GM04503 (cell line): Measurements from ENCODE around the gene MEIS1.
A peak's percentile ranks its signal among the peaks of the same experiment; 100 is the strongest.
"Not testable (repeated sequence)": the region's sequence is repeated elsewhere in the genome, so short reads cannot be mapped to it uniquely, and the experiment has no call there.

ENCODE experiments used
- DNase-seq: peaks from one replicate; pipeline ENCODE4 v3.0.0-alpha.2; 2012; ENCODE audit warnings: low read depth

MEIS1 gene

DNA sequence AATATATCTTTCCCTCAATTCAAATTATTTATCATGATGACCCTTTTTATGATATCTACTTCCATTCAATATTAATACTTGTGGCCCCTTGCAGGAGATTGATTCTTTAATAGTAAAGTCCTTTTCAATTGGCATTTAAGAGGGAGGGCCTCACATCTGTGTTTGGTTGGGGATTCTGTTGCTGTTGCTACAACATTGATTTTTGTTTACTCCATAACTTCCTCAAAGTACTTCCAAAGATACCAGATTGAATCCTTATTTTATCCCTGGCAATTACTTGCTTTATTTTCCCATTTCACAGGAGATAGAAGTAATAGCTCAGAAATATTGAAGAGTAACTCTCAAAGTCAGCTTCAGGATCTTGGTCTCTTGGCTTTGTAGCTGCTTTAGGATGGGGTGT is 32.8 kb downstream of the MEIS1 start:
- no peak for DNase-seq

DNA sequence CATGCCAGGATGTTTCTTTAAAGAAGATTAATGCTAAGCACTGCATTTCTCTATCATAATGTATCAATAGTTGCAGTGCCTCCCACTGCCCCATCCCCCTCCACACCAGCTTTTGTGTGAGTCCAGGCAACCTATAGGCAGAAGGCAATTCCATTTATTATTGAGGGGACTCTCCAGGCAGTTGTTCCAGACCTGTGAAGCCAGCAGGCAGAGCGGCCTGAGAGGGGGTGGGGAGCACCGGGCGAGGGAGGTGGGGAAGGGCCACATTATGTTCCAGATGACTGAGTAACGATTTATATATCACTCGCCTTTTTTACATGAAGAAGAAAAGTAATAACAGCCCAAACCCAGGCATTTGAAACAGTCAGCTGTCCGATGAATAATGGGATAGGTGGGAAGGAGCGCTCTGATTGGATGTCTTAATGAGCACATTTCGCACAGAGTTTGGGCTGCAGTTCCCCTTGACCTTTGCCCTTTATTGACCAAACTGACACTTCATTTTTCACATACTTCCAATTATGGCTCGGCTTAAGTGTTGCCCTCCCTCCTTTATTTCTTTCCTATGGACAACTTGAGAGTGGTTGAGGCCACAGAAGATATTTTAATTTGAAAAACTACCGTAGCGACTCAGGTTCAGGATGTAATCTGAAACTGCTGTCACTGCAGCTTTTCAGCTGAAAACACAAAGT is 34.4 kb downstream of the MEIS1 start:
- no peak for DNase-seq

DNA sequence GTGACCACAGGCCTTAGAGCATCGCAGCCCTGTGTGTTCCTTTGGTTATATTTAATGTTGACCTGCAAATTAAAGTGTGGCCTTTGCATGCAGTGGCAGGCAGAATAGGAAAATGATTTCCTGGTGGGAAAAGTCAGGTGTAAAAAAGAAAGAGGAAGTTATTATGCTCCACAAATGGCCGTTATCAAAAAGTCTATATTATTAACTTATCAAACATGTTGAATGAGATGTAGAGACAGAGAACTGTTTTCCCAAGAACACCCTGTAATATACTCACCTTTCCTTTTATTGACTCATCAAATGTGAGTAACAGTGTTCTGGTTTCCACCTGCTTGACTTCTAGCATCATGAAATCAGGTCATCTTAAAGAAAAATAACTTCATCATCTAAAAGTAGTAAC is 35.3 kb downstream of the MEIS1 start:
- no peak for DNase-seq

DNA sequence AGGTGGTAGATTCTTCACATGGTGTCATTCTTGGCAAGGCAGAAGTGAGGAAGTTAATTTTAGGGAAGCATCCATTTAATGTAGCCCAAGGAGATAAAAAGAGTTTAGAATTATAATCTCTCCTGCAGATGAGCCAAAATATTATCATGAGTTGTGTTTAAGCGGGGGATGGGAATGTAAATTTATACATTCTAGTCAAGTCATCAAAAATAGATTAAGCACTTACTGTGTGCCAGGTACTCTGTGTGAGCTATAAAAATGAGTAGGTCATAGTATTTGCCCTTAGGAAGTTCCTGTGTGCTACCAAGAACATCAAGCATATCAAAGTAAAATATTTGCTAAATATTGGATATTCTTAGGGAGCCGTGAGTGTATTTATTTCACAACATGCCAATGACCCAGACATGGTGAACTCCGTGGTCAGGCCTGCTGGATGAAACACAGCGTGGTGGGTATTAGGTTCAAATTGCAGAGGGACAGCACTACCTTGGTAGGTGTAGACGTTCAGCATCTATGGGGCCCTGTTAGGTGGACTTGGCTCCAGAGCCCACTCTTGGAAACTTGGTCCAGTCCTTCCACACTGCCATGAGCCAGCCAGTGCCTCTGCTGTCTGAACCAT is 37.4 kb downstream of the MEIS1 start:
- no peak for DNase-seq

DNA sequence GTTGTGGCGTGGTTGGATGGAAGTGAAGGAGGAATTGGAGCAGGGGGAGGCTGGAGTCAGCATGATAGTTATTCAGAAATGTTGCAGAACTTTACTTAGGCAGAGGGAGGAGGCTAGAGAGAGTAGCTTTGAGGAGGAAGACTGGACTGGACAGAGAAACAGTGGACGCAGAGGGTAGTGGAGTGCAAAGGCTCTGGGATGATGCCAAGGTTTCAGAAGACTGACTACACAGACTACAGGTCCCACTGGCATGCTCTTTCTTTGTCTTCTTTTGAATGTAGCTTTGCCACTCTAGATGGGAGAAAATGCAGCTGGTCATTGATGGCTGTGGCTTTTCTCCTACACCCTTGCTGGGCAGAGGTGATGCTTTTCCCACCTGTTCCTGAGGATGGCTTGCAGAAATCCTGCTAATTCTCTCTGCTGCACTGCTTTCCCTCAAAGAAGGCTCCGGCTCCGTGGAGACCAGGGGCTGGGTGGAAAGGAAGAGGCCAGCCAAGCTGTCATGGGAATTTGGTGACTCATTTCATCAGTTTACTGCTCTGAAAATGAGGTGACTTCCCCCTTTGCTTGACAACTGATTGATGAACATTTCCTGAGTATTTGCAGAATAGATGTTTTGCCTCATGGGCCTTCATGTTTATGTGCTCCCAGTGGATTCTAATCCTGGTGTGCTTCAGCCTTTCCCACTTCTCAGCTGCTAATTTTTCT is 42.4 kb downstream of the MEIS1 start:
- no peak for DNase-seq

DNA sequence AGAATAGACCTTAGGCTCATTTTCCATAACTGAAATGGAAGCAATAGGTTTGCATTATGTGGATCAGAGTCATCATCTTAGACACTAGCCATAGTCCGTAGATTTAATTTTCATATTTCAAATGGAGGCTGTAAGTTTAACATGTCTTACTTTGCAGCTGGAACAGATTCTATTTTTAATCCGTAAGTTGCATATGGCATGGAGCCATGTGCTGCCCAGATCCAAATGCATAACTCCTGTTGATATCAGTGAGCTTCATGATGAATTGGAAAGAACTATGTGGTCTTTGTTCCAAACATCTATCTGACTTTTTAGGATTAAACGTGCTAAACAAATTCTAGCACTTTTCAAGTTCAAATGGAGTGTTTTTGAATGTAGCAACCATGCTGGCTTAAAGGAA is 43.4 kb downstream of the MEIS1 start:
- no peak for DNase-seq

DNA sequence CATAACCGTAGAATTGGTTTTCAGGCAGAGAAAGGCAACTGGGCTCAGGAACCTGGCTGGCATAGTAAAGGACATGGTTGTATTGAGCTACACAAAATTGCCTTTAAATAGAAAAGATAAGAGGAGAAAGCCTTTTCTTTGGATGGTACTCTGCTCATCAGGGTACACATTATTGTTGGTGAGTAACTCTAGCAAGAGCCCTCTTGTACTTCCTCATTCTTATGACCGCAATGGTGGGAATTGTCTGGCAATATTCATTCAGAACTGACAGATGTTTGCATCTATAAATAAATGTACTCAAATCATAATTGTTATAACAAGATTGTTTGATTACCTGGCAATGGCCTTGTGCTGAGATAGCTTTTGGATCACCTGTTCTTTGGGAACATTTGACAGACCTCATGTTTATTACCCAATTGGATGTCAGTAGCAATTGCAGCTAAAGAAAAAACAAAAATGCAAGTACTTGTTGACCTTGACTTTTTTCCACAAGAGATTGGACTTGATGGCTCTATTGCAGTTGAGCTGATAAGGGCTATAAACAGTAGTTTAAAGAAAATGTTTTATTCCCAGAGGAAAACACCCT is 43.9 kb downstream of the MEIS1 start:
- DNase-seq, result no peak

DNA sequence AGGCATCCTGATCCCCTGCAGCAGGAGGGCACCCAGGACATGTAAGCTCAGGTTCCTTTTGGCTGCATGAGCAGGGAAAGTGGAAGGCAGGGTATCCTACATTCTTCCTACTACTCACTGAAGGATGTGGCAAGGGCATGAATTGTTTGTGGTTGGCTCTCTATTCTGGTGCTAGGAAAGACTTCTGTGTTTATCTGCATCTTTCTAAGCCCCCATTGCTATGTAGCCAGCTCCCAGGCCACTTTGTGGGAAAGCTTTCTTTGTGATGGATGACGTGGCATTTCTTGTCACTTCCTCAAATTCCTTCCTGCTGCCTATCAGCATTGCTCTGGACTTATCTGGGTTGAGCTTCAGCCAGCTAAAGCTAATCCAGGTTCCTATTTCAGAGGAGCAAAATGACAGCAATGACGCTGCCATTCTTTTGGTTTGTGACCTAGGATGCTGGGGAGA is 46.2 kb downstream of the MEIS1 start:
- peak; percentile 9 for DNase-seq

DNA sequence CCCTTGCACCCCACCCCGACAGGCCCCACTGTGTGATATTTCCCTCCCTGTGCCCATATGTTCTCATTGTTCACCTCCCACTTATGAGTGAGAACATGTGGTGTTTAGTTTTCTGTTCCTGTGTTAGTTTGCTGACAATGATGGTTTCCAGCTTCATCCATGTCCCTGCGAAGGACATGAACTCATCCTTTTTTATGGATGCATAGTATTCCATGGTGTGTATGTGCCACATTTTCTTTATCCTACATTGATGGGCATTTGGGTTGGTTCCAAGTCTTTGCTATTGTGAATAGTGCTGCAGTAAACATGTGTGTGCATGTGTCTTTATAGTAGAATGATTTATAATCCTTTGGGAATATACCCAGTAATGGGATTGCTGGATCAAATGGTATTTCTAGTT is 50.3 kb downstream of the MEIS1 start:
- not testable (repeated sequence) for DNase-seq

DNA sequence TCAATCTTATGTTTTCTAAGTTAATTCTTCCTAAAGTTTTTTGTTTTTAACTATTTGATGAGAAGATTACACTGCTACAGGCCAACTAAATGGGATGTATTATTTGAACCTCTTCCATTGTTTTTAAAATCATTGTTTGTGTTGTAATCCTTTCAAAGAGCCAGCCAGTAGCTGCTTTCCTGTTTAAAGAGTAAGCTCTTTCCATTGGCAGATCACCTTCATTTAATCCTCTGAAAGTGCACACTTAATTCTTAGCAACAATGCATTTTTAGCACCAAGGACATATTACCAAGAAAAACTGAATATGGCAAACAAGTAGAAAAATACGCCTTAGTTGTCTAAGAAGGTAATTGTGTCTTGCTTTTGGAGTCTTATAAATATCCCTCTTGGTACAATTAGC is 54.0 kb downstream of the MEIS1 start:
- DNase-seq, result no peak

DNA sequence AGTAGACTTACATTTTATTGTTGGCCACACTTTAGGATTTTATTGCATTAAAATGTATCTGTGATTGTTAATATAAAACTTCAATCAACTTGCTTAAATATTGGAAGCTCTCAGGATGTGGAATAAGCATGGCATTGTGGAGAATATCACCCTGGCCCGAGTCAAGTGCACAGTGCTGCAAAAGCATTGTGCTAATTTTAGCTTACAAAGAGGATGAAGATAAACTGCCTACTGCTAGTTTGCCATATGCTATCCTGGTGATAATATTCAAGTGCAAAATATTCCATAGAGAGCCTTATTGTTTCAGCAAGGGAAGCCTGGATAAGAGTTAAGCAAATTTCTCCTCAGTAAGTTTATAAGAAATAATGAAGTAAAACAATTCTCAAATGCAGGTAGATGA is 54.5 kb downstream of the MEIS1 start:
- no peak for DNase-seq

DNA sequence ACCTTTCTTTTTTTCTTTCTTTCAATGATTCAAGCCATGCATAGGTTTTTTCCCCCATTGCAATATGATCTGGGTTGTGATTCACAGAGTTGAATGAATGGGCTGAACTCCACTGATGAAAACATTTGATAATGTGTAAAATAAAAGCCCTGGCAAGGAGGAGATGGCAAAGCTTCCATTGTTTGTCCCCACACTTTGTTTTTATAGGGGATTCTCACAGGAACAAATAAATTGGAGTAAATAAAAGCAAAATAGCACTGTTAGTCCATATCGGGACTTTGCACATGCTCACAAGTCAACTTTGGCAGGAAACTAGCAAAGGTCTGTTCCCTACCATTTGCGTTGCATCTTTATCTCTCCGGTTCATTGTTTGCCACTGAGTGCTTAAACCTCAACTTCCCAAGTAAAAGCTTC is 55.7 kb downstream of the MEIS1 start:
- no peak for DNase-seq

DNA sequence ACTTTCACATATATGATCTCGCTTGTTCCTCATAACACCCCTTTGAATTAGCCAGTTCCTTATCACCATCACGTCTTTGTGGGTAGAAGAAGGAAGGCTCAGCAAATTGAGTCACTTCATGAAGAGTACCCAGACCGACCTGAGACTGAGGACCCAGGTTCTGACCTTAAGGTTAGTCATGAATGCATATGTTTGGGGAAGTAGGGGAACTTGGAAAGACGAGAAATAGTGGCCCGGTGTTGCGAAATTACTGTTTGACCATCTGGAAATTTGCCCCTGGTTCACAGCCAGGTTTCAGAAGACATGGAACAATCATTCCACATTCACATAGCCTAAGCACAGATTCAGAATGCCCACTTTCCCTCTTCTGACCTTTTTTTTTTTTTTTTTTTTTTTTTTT is 59.8 kb downstream of the MEIS1 start:
- DNase-seq, result no peak

DNA sequence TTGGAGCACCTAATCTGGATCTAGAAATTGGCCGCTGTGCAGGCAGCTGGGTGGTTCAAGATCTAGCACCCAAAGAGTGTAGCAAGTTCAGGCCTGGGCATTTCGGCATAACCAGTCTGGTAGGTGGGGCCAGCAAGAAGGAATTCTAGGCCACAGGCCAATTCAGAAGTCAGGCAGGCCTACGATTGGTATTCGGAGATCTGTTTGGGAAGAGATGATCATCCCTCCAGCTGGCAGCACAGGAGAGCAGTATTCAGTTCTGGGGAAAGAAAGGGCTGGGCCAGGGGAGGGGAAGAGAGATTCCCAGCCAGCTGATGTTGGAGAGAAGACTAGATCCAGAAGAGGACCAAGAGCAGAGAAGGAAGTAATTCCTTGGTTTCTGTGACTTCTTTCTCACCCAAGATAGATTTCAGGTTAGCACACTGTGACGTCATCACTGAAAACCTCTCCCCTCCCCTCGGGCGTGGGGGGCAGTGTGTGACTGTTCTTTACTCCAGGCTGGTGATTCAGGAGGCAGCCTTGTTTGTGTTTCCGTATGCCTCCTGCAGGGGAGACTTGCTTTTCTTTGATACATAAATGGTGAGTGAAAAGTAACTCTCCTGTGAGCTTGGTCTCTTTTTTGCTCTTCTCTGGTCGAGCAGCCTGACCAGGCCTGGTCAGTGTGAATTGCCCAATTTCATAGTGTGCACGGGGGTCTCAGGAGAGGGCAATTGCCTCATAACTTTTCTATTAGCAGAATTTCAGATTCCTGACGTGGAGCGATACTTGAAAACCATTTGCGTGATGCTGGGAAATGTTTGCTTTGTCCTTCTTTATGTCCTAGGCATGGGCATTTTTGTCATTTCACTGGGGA is 61.1 kb downstream of the MEIS1 start:
- DNase-seq, result peak; percentile 53

DNA sequence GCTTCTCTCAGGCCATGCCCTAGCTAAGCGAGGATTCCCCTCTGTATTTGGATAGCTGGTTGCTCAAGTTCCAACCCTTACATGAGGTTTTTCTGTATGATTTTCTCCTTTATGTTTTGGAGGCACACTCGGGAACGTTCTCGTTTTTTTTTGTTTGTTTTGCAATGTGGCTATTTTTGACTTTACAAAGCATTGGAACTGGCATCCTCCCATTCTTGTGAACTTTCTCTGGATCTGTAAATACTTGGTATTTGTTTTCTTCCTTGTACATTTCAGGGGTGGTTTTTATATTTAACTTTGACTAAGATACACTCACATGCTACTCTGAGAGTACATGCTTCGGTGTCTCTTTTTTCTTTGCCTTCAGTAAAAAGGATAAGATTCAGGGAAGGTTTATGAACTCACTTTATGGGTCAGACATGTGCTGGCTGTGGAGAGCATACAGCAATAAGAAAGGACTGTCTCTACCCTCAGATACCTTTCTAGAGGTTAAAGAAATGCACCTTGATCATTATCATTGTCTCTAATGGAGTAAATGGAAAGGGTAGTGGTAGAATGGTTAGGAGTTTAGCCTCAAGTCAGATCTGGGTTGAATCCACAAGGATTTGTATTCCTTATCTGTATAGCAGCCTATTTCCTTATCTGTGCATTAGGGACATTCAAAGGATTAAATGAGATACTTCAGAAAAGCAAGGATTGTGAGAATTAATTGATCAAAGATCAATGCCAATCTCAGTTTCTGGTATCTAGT is 61.9 kb downstream of the MEIS1 start:
- DNase-seq, result no peak

DNA sequence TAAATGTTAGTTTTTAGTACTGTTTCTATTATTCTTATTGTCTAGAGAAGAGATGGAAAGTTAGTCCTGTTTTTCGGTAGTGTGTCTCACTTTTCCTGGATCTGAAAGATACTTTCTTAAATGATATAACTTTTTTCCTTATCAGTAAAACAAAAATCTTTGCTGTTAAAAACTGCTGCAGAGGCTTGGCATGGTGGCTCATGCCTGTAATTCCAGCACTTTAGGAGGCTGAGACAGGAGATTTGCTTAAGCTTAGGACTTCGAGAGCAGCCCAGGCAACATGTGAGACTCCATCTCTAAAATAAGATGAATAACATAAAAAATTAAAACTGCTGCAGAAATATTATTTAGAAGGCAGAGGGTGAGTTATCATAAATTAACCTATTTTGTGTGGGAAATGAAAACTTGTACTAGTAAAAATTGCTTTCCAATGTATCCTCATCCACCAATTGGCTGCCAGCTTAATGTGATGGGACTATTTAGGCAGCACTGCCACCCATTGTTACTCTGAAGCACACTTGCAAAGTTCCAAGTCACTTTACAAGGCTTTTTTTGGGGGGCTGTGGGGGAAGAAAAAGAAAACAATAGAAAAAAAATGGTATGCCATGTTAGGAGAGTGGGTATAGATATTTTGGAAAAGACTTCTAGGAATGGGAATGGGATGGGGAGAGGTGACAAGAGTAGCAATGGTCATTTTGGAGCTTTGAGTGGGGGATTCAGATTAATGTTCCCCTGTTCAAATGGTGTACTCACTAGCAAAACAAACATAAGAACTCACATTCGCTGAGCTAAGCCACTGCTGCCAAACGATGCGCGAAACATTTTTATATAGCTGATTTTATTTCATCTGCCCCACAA is 62.7 kb downstream of the MEIS1 start:
- no peak for DNase-seq

DNA sequence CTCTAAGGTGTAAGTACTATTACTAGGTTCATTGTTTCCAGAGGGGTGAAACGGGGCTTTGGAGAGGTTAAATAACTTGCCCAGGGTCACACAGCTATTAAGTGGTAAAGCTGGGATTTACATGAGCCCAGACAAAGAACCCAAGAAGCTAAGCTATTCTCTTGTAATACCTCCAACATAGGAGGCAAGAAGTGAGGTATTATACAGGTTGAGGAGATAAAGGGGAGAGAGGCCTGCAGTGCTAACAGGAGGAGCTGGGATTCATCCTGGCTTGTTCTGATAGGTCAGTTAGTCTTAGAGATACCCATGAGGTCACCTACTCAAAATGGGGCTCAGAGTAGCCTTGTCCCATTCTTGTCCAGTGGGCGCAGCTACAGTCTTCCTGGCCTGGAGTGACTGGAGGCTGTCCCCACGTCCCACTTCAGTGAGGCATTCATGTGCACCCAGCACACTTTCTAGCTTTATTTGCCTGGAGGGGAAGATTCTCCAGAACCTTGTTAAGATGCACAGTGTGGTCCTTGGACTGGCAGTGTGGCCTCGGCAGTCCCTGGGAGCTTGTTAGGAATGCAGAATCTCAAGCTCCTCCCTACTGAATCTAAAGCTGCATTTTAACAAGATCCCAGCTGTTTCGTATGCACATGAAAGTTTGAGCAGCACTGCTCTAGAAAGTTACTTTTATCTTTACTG is 63.5 kb downstream of the MEIS1 start:
- DNase-seq, result no peak

DNA sequence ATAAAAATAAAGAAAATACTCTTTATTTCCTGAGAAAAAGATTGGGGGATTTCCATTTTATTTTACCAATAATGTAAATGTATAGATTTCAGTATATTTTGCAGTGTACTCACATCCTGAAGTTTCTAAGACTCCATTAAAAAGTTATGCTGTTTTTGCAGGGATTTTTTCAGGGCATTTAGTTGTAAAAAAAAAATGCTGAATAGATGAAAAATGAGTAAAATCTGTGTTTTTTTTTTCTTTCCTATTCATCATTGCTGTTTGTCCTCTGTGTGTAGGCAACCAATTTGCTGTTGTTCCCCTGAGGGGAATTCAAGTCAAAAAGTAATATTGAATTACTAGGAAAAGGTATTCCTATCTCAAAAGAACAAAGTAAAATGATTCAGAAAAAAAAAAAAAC is 66.3 kb downstream of the MEIS1 start:
- no peak for DNase-seq

DNA sequence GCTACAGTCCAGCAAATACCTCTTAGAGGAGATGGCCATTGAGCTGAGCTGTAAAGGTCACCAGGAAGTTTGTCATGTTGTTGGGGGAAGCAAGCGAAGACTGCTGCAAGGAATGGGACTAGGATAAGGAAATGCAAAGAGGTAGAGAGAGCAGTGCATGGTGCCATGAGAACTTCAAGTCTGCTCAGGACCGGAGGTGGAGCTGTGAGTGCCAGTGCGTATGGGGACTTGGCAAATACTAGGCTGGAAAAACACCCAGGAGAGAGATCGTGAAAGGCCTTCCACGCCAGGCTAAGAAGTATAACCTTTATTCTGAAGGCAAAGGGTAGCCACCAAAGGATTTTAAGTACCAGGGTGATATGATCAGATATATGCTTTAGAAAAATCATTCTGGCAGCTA is 71.3 kb downstream of the MEIS1 start:
- no peak for DNase-seq

DNA sequence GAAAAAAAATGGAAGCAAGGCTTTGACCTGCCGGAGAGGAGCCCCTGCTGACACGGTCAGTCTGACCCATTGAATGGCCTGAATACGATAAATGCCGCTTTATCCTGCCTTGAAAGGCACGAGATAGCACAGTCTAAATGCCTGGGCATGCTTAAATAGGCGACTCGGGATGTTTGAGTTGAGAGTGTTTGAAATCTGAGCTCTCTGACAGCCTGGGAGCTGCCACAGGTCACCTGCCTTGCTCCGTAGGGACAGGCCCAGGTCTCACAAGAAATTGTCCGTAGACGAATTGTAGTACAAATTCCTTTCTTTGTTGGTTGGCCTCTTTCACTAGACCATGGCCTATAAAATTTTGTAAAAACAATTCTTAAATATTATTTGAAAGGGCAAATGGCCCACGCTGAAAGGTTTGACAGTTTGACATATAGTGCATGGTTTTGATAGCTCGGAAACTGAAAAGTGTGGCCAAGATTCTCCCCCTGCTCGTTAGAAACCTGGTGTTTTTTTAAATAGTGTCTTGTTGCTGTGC is 72.8 kb downstream of the MEIS1 start:
- no peak for DNase-seq
